LNCAP (cell line): ENCODE results near the gene EPHA4.

ENCODE experiments used
- CTCF ChIP-seq: fragments of 450-650 bp; IDR thresholded peaks from 2 replicates; pipeline ENCODE4 v1.5.1; 2017; ENCODE audit warnings: mild to moderate bottlenecking

Gene EPHA4

GRCh38 chr2:221464971-221465370 is 107.1 kb downstream of the EPHA4 start:
- no peak for TF ChIP-seq CTCF

GRCh38 chr2:221463241-221463896 is 108.7 kb downstream of the EPHA4 start:
- no peak for TF ChIP-seq CTCF

- TF ChIP-seq CTCF = no peak
These were observed 110.2 kb downstream of the EPHA4 start for GRCh38 chr2:221461901-221462300.

GRCh38 chr2:221460136-221460535 is 112.0 kb downstream of the EPHA4 start:
- no peak for TF ChIP-seq CTCF

- TF ChIP-seq CTCF = no peak
These were observed 113.5 kb downstream of the EPHA4 start for GRCh38 chr2:221458578-221458977.

- TF ChIP-seq CTCF = no peak
These were observed 116.9 kb downstream of the EPHA4 start for GRCh38 chr2:221455214-221455613.

- TF ChIP-seq CTCF = no peak
These were observed 117.5 kb downstream of the EPHA4 start for GRCh38 chr2:221454459-221455105.
